HEK293 (cell line): ENCODE measurements around the gene ROM1.
A peak's percentile ranks its signal among the peaks of the same experiment; 100 is the strongest.

ENCODE experiments used
- CTCF ChIA-PET: fragments of 350-600 bp; formaldehyde crosslinking; extraction: SDS; loops from one replicate; lab custom pipeline; 2021; ENCODE audit warnings: antibody characterized with exemption; lab: Yijun Ruan, JAX
- POLR2A ChIA-PET: fragments of 300-600 bp; formaldehyde crosslinking; extraction: SDS; loops from one replicate; lab custom pipeline; 2020; ENCODE audit warnings: antibody characterized with exemption, inconsistent platforms; lab: Yijun Ruan, JAX
- H3K27ac ChIP-seq: fragments of 200-500 bp; sonication (Bioruptor generic); 2 replicates; pipeline ENCODE4 v1.5.1; 2014; ENCODE audit warnings: low read depth, low read length, control low read depth, inconsistent platforms; ENCODE audit errors: extremely low read depth
- H3K36me3 ChIP-seq, 2 experiments: fragments of 200-500 bp in 1 of 2; sonication (Bioruptor generic) in 1 of 2; 1 replicate in 1 of 2; 2 replicates in 1 of 2; pipeline ENCODE4 v1.5.1; 2014 to 2017; ENCODE audit warnings: inconsistent platforms in 2 of 2, low read length in 2 of 2; ENCODE audit not compliant: control insufficient read depth in 2 of 2, insufficient read depth in 1 of 2
- H3K4me1 ChIP-seq: fragments of 200-500 bp; sonication (Bioruptor generic); 2 replicates; pipeline ENCODE4 v1.5.1; 2014; ENCODE audit warnings: mild to moderate bottlenecking, low read length, inconsistent platforms; ENCODE audit not compliant: control insufficient read depth, insufficient read depth
- H3K4me3 ChIP-seq: 2 replicates; pipeline ENCODE4 v1.5.1; 2011; ENCODE audit warnings: low read depth, mild to moderate bottlenecking, control low read depth, low read length, moderate library complexity
- H3K9me3 ChIP-seq: fragments of 200-500 bp; sonication (Bioruptor generic); 2 replicates; pipeline ENCODE4 v1.5.1; 2014; ENCODE audit warnings: low read depth, low read length, inconsistent platforms; ENCODE audit not compliant: control insufficient read depth, insufficient read depth
- BCL11A ChIP-seq: fragments of 450-650 bp; formaldehyde crosslinking; IDR thresholded peaks from 2 replicates; pipeline ENCODE4 v1.5.1; 2016; ENCODE audit warnings: low read depth, missing biosample characterization, missing genetic modification characterization
- EGR2 ChIP-seq: fragments of 450-650 bp; formaldehyde crosslinking; IDR thresholded peaks from 2 replicates; pipeline ENCODE4 v1.5.1; 2016; ENCODE audit warnings: low read depth, missing biosample characterization, missing genetic modification characterization
- GLIS1 ChIP-seq: fragments of 450-650 bp; formaldehyde crosslinking; IDR thresholded peaks from 2 replicates; pipeline ENCODE4 v1.5.1; 2016; ENCODE audit warnings: missing biosample characterization, missing genetic modification characterization
- KLF16 ChIP-seq: fragments of 450-650 bp; formaldehyde crosslinking; IDR thresholded peaks from 2 replicates; pipeline ENCODE4 v1.5.1; 2017; ENCODE audit warnings: missing biosample characterization, missing genetic modification characterization
- KLF17 ChIP-seq: fragments of 450-650 bp; formaldehyde crosslinking; IDR thresholded peaks from 2 replicates; pipeline ENCODE4 v1.5.1; 2016; ENCODE audit warnings: missing biosample characterization, missing genetic modification characterization
- PATZ1 ChIP-seq: fragments of 450-650 bp; formaldehyde crosslinking; IDR thresholded peaks from 2 replicates; pipeline ENCODE4 v1.5.1; 2016; ENCODE audit warnings: missing biosample characterization, missing genetic modification characterization
- PRDM6 ChIP-seq: fragments of 450-650 bp; formaldehyde crosslinking; IDR thresholded peaks from 2 replicates; pipeline ENCODE4 v1.5.1; 2017; ENCODE audit warnings: missing biosample characterization, missing genetic modification characterization
- WT1 ChIP-seq: fragments of 450-650 bp; formaldehyde crosslinking; IDR thresholded peaks from 2 replicates; pipeline ENCODE4 v1.5.1; 2016; ENCODE audit warnings: missing biosample characterization, missing genetic modification characterization
- ZBTB8A ChIP-seq: fragments of 450-650 bp; formaldehyde crosslinking; IDR thresholded peaks from 2 replicates; pipeline ENCODE4 v1.5.1; 2016; ENCODE audit warnings: missing biosample characterization, missing genetic modification characterization
- ZFHX2 ChIP-seq: fragments of 450-650 bp; formaldehyde crosslinking; conservative IDR thresholded peaks from 2 replicates; pipeline ENCODE4 v1.5.1; 2016; ENCODE audit warnings: missing biosample characterization, missing genetic modification characterization
- ZNF140 ChIP-seq: fragments of 450-650 bp; formaldehyde crosslinking; IDR thresholded peaks from 2 replicates; pipeline ENCODE4 v1.5.1; 2016; ENCODE audit warnings: missing biosample characterization, missing genetic modification characterization
- ZNF19 ChIP-seq: fragments of 450-650 bp; formaldehyde crosslinking; IDR thresholded peaks from 2 replicates; pipeline ENCODE4; 2016; ENCODE audit warnings: missing biosample characterization, missing genetic modification characterization, low read depth
- ZNF221 ChIP-seq: fragments of 450-650 bp; formaldehyde crosslinking; IDR thresholded peaks from 2 replicates; pipeline ENCODE4 v1.5.1; 2017; ENCODE audit warnings: missing biosample characterization, missing genetic modification characterization, borderline replicate concordance
- ZNF302 ChIP-seq: fragments of 450-650 bp; formaldehyde crosslinking; IDR thresholded peaks from 2 replicates; pipeline ENCODE4 v1.5.1; 2016; ENCODE audit warnings: missing biosample characterization, missing genetic modification characterization, low read depth
- ZNF423 ChIP-seq: fragments of 450-650 bp; formaldehyde crosslinking; IDR thresholded peaks from 2 replicates; pipeline ENCODE4 v1.5.1; 2016; ENCODE audit warnings: missing biosample characterization, missing genetic modification characterization
- ZNF501 ChIP-seq: fragments of 450-650 bp; formaldehyde crosslinking; IDR thresholded peaks from 2 replicates; pipeline ENCODE4 v1.5.1; 2016; ENCODE audit warnings: missing biosample characterization, missing genetic modification characterization
- ZNF513 ChIP-seq: fragments of 450-650 bp; IDR thresholded peaks from 2 replicates; pipeline ENCODE4 v1.5.1; 2018; ENCODE audit warnings: missing biosample characterization, missing genetic modification characterization
- ZNF548 ChIP-seq: fragments of 450-650 bp; formaldehyde crosslinking; IDR thresholded peaks from 2 replicates; pipeline ENCODE4 v1.5.1; 2016; ENCODE audit warnings: missing biosample characterization, missing genetic modification characterization
- ZNF658 ChIP-seq: fragments of 450-650 bp; formaldehyde crosslinking; IDR thresholded peaks from 2 replicates; pipeline ENCODE4; 2016; ENCODE audit warnings: missing biosample characterization, missing genetic modification characterization
- ZNF791 ChIP-seq: fragments of 450-650 bp; formaldehyde crosslinking; IDR thresholded peaks from 2 replicates; pipeline ENCODE4 v1.5.1; 2016; ENCODE audit warnings: missing biosample characterization, missing genetic modification characterization
- ZNF792 ChIP-seq: fragments of 450-650 bp; formaldehyde crosslinking; IDR thresholded peaks from 2 replicates; pipeline ENCODE4 v1.5.1; 2016; ENCODE audit warnings: missing biosample characterization, missing genetic modification characterization
- ZNF837 ChIP-seq: fragments of 450-650 bp; formaldehyde crosslinking; IDR thresholded peaks from 2 replicates; pipeline ENCODE4 v1.5.1; 2016; ENCODE audit warnings: missing biosample characterization, missing genetic modification characterization
- ZSCAN30 ChIP-seq: fragments of 450-650 bp; IDR thresholded peaks from 2 replicates; pipeline ENCODE4 v1.5.1; 2018; ENCODE audit warnings: missing biosample characterization, mild to moderate bottlenecking, missing genetic modification characterization, moderate library complexity
- TF ChIP-seq, protein P1 (sequence below): fragments of 450-650 bp; formaldehyde crosslinking; IDR thresholded peaks from 2 replicates; pipeline ENCODE4 v1.5.1; 2017; ENCODE audit warnings: missing biosample characterization, missing genetic modification characterization
- TF ChIP-seq, protein P2 (sequence below): fragments of 450-650 bp; formaldehyde crosslinking; IDR thresholded peaks from 2 replicates; pipeline ENCODE4 v1.5.1; 2016; ENCODE audit warnings: missing biosample characterization, missing genetic modification characterization

ROM1 gene, protein sequence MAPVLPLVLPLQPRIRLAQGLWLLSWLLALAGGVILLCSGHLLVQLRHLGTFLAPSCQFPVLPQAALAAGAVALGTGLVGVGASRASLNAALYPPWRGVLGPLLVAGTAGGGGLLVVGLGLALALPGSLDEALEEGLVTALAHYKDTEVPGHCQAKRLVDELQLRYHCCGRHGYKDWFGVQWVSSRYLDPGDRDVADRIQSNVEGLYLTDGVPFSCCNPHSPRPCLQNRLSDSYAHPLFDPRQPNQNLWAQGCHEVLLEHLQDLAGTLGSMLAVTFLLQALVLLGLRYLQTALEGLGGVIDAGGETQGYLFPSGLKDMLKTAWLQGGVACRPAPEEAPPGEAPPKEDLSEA

GRCh38 chr11:62612366-62613290 is at the start of gene ROM1, which contains the start of gene EML3:
ROM1 (plus strand) TSS chr11:62613257; CDS start chr11:62613282, 25 bp downstream.
EML3 (minus strand) TSS chr11:62612775; CDS start chr11:62612457, 318 bp downstream.
- H3K9me3 ChIP-seq, result no peaks in the 10 kb centered on the region
- ChIA-PET POLR2A (interaction anchor here (0.7 to 4.1 kb wide), 11 partner anchors 9 to 243 kb away, joined by 3 to 31 read pairs (median 5); partner anchors contain the start of genes B3GAT3, EEF1G, HNRNPUL2 and INTS5), CTCF (interaction anchor here (0.5 to 3.2 kb wide), 17 partner anchors 9 to 218 kb away, joined by 3 to 19 read pairs (median 4); partner anchors contain the start of genes B3GAT3, MTA2 and TUT1)
- no peaks in the 10 kb centered on the region for H3K4me1 ChIP-seq
- H3K4me3 ChIP-seq, result peak within 1 kb of the TSS; percentile 55
- H3K27ac ChIP-seq, result peak within 1 kb of the TSS; percentile 64
- H3K36me3 ChIP-seq, result peaks cover 0 to 55% of the 10 kb centered on the region in 2 experiments; a peak in 2 of 3 replicates
- TF ChIP-seq EGR2 (tag by site-specific recombination) (no peak), KLF16 (tag by site-specific recombination) (no peak), ZNF658 (tag by site-specific recombination) (no peak), ZNF140 (no peak), ZSCAN30 (tag by site-specific recombination) (peak; percentile 43; the same call in 1 of the 2 replicates), KLF17 (tag by site-specific recombination) (no peak), ZNF501 (tag by site-specific recombination) (no peak), PATZ1 (tag by site-specific recombination) (peak; percentile 79), ZNF221 (tag by site-specific recombination) (no peak), ZNF302 (no peak), ZFHX2 (tag by site-specific recombination) (peak; percentile 8; the same call in 1 of the 2 replicates), GLIS1 (peak; percentile 64; the same call in 1 of the 2 replicates), ZNF513 (tag by site-specific recombination) (0 out of 2 replicates have a peak, but pooled peaks have one; percentile 35), ZNF548 (tag by site-specific recombination) (no peak), ZNF791 (tag by site-specific recombination) (no peak), ZNF792 (tag by site-specific recombination) (no peak), ZBTB8A (tag by site-specific recombination) (peak; percentile 79), ZNF837 (tag by site-specific recombination) (no peak), WT1 (no peak), ZNF423 (tag by site-specific recombination) (peak; percentile 70), BCL11A (tag by site-specific recombination) (no peak), ZNF19 (tag by site-specific recombination) (no peak), PRDM6 (tag by site-specific recombination) (no peak)
- TF ChIP-seq, protein P1, sequence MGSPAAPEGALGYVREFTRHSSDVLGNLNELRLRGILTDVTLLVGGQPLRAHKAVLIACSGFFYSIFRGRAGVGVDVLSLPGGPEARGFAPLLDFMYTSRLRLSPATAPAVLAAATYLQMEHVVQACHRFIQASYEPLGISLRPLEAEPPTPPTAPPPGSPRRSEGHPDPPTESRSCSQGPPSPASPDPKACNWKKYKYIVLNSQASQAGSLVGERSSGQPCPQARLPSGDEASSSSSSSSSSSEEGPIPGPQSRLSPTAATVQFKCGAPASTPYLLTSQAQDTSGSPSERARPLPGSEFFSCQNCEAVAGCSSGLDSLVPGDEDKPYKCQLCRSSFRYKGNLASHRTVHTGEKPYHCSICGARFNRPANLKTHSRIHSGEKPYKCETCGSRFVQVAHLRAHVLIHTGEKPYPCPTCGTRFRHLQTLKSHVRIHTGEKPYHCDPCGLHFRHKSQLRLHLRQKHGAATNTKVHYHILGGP (tag by site-specific recombination), result no peak
- TF ChIP-seq, protein P2, sequence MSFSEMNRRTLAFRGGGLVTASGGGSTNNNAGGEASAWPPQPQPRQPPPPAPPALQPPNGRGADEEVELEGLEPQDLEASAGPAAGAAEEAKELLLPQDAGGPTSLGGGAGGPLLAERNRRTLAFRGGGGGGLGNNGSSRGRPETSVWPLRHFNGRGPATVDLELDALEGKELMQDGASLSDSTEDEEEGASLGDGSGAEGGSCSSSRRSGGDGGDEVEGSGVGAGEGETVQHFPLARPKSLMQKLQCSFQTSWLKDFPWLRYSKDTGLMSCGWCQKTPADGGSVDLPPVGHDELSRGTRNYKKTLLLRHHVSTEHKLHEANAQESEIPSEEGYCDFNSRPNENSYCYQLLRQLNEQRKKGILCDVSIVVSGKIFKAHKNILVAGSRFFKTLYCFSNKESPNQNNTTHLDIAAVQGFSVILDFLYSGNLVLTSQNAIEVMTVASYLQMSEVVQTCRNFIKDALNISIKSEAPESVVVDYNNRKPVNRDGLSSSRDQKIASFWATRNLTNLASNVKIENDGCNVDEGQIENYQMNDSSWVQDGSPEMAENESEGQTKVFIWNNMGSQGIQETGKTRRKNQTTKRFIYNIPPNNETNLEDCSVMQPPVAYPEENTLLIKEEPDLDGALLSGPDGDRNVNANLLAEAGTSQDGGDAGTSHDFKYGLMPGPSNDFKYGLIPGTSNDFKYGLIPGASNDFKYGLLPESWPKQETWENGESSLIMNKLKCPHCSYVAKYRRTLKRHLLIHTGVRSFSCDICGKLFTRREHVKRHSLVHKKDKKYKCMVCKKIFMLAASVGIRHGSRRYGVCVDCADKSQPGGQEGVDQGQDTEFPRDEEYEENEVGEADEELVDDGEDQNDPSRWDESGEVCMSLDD (tag by site-specific recombination), result no peak
